OCI-LY7 (cell line): ENCODE measurements around the gene TAOK1. TPM values are rescaled to one million over a fixed set of nuclear protein-coding genes. Genes with fewer than 3 reads are reported as not detected.

ENCODE experiments used
- BruUV-seq: library from RNA; stranded (reverse); fragments of 400-500 nt; replicated peaks from 2 replicates; lab custom pipeline; 2021; lab: Mats Ljungman, UMichigan
- CTCF ChIA-PET: fragments of 300-600 bp; sonication (Branson Sonifier 250); formaldehyde crosslinking; loops from one replicate; lab custom pipeline; 2022; ENCODE audit warnings: antibody characterized with exemption; ENCODE audit not compliant: unreplicated experiment; lab: Charles Lee
- POLR2A ChIA-PET: fragments of 300-600 bp; sonication (Branson Sonifier 250); formaldehyde crosslinking; loops from one replicate; lab custom pipeline; 2022; ENCODE audit warnings: antibody characterized with exemption; lab: Charles Lee
- DNase-seq: peaks from one replicate; pipeline ENCODE4 v3.0.0-alpha.2; 2015; ENCODE audit warnings: low spot score
- H2AFZ ChIP-seq: fragments of 200-600 bp; sonication (generic), shearing (Covaris generic); 2 replicates; pipeline ENCODE4 v1.6.1; 2014; ENCODE audit warnings: mild to moderate bottlenecking, antibody characterized with exemption, low read length, moderate library complexity
- H3K27ac ChIP-seq: fragments of 200-600 bp; sonication (generic); 2 replicates; pipeline ENCODE4 v1.5.1; 2014; ENCODE audit warnings: mixed run types, low read depth, mild to moderate bottlenecking, moderate library complexity, low read length, inconsistent platforms; ENCODE audit not compliant: poor library complexity, severe bottlenecking
- H3K36me3 ChIP-seq: fragments of 200-600 bp; sonication (generic); 2 replicates; pipeline ENCODE4 v1.6.1; 2014; ENCODE audit warnings: mild to moderate bottlenecking, antibody characterized with exemption, low read length, moderate library complexity, mixed read lengths; ENCODE audit not compliant: insufficient read depth
- H3K4me1 ChIP-seq: fragments of 200-600 bp; sonication (generic); 2 replicates; pipeline ENCODE4 v1.5.1; 2014; ENCODE audit warnings: mild to moderate bottlenecking, low read length; ENCODE audit not compliant: insufficient read depth, poor library complexity, severe bottlenecking
- H3K4me2 ChIP-seq: fragments of 200-600 bp; sonication (generic); 2 replicates; pipeline ENCODE4 v1.6.1; 2014; ENCODE audit warnings: mild to moderate bottlenecking, low read length
- H3K4me3 ChIP-seq: fragments of 200-600 bp; sonication (generic); 2 replicates; pipeline ENCODE4 v1.5.1; 2014; ENCODE audit warnings: mild to moderate bottlenecking, low read depth, low read length; ENCODE audit not compliant: poor library complexity, severe bottlenecking
- H3K79me2 ChIP-seq: fragments of 200-600 bp; sonication (generic); 2 replicates; pipeline ENCODE4 v1.6.1; 2016; ENCODE audit warnings: low read depth, mild to moderate bottlenecking, low read length, moderate library complexity, mixed read lengths; ENCODE audit not compliant: insufficient read depth
- H3K9me2 ChIP-seq: fragments of 200-600 bp; sonication (generic); 2 replicates; pipeline ENCODE4 v1.6.1; 2016; ENCODE audit warnings: mild to moderate bottlenecking, low read length, mixed read lengths; ENCODE audit not compliant: insufficient read depth
- H3K9me3 ChIP-seq: fragments of 200-600 bp; sonication (generic); 2 replicates; pipeline ENCODE4 v1.6.1; 2014; ENCODE audit warnings: mild to moderate bottlenecking, mixed run types, low read length, mixed read lengths
- H4K20me1 ChIP-seq: fragments of 200-600 bp; sonication (generic); 2 replicates; pipeline ENCODE4 v1.6.1; 2014; ENCODE audit warnings: mild to moderate bottlenecking, antibody characterized with exemption, low read length, moderate library complexity, mixed read lengths; ENCODE audit not compliant: insufficient read depth
- CTCF ChIP-seq: fragments of 200-600 bp; sonication (generic); conservative IDR thresholded peaks from 2 replicates; pipeline ENCODE4 v1.5.1; 2014; ENCODE audit warnings: mild to moderate bottlenecking, antibody characterized with exemption, low read length, moderate library complexity, mixed read lengths
- EZH2phosphoT487 ChIP-seq: fragments of 200-600 bp; sonication (generic); IDR thresholded peaks from 2 replicates; pipeline ENCODE4 v1.6.1; 2018; ENCODE audit warnings: low read depth, borderline replicate concordance, mild to moderate bottlenecking, mixed run types, antibody characterized with exemption, low read length, moderate library complexity, mixed read lengths
- intact Hi-C: fragments of 100-400 bp; cut with micrococcal nuclease; formaldehyde crosslinking; loops from one replicate; pipeline ENCODE4 v1.10.0; 2022; ENCODE audit not compliant: unreplicated experiment
- total RNA-seq, 2 experiments: library from RNA; depleted of rRNA in 1 of 2; stranded (reverse); fragments of >200 nt in 1 of 2; shearing (Covaris generic) in 1 of 2; gene quantifications; 2 replicates each; pipeline ENCODE4 v1.2.3, GENCODE V29; 2014 to 2022

TAOK1 gene
- total RNA-seq, 2 experiments from 2014 or later = 30.4 to 46.8 TPM

- H3K4me2 ChIP-seq = peak overlapping the region; percentile 99
- TF ChIP-seq CTCF = 0 out of 2 replicates have a peak, but pooled peaks have one; percentile 2
- TF ChIP-seq EZH2phosphoT487 = no peak
- H3K9me2 ChIP-seq = no peaks in the 10 kb centered on the region
- H3K4me1 ChIP-seq = peaks cover 60% of the 10 kb centered on the region
- intact Hi-C loops = loop anchor here (1.0 kb wide), 3 partner anchors 10 to 296 kb away; partner anchors contain the start of genes NUFIP2 and TP53I13
- no peaks in the 10 kb centered on the region for H3K9me3 ChIP-seq
- peak; percentile 50 for DNase-seq
- ChIA-PET CTCF (interaction anchor here (0.7 kb wide), 1 partner anchor 22 kb away, joined by 10 read pairs; no protein-coding TSS in a partner anchor), POLR2A (interaction anchor here (0.6 to 0.7 kb wide), 3 partner anchors 19 to 1160 kb away, joined by 3 read pairs; no protein-coding TSS in a partner anchor)
- H3K27ac ChIP-seq = peak overlapping the region; percentile 61
- no TSS peak for BruUV-seq
- no peaks in the 10 kb centered on the region for H3K36me3 ChIP-seq
- H2AFZ ChIP-seq = peak overlapping the region; percentile 87
- H3K79me2 ChIP-seq = peaks cover 36% of the 10 kb centered on the region
- H3K4me3 ChIP-seq = peak overlapping the region; percentile 79
- peaks cover 17% of the 10 kb centered on the region; the same call in 1 of the 2 replicates for H4K20me1 ChIP-seq
These were observed 200.4 kb downstream of the TAOK1 start for GRCh38 chr17:29590411-29591145.

- no TSS peak for BruUV-seq
- Histone ChIP-seq H4K20me1 (peaks cover 17% of the 10 kb centered on the region; the same call in 1 of the 2 replicates), H3K4me3 (peak overlapping the region; percentile 79), H3K79me2 (peaks cover 32% of the 10 kb centered on the region), H3K36me3 (no peaks in the 10 kb centered on the region), H3K4me1 (peaks cover 56% of the 10 kb centered on the region), H3K27ac (peak overlapping the region; percentile 61), H2AFZ (peak overlapping the region; percentile 87), H3K9me3 (no peaks in the 10 kb centered on the region), H3K9me2 (no peaks in the 10 kb centered on the region), H3K4me2 (peak overlapping the region; percentile 99)
- intact Hi-C loops = loop anchor here (1.0 kb wide), 1 partner anchor 11 kb away; no protein-coding TSS in a partner anchor
- DNase-seq = peak; percentile 37
- CTCF ChIA-PET = interaction anchor here (0.7 to 1.7 kb wide), 2 partner anchors 22 to 221 kb away, joined by 10 to 12 read pairs; no protein-coding TSS in a partner anchor
- TF ChIP-seq CTCF (no peak), EZH2phosphoT487 (no peak)
- POLR2A ChIA-PET = interaction anchor here (0.6 to 1.9 kb wide), 6 partner anchors 8 to 1160 kb away, joined by 3 to 8 read pairs (median 3); no protein-coding TSS in a partner anchor
These were observed 201.1 kb downstream of the TAOK1 start for GRCh38 chr17:29591146-29591736.
